WTC11 (cell line): ENCODE results near the gene U2AF1L4.

Experiments
- NR2C2 ChIP-seq: sonication (generic); formaldehyde crosslinking; IDR thresholded peaks from 2 replicates; pipeline ENCODE4 v1.8.0; 2022; ENCODE audit warnings: mild to moderate bottlenecking, missing genetic modification reagents
- USF2 ChIP-seq: sonication (generic); formaldehyde crosslinking; IDR thresholded peaks from 2 replicates; pipeline ENCODE4 v1.8.1; 2023; ENCODE audit warnings: mild to moderate bottlenecking, missing genetic modification reagents, moderate library complexity
- TF ChIP-seq, protein P1 (sequence below): fragments of 200-600 bp; IDR thresholded peaks from 2 replicates; pipeline ENCODE4 v1.8.0; 2022; ENCODE audit warnings: antibody characterized with exemption

- TF ChIP-seq, protein P1, sequence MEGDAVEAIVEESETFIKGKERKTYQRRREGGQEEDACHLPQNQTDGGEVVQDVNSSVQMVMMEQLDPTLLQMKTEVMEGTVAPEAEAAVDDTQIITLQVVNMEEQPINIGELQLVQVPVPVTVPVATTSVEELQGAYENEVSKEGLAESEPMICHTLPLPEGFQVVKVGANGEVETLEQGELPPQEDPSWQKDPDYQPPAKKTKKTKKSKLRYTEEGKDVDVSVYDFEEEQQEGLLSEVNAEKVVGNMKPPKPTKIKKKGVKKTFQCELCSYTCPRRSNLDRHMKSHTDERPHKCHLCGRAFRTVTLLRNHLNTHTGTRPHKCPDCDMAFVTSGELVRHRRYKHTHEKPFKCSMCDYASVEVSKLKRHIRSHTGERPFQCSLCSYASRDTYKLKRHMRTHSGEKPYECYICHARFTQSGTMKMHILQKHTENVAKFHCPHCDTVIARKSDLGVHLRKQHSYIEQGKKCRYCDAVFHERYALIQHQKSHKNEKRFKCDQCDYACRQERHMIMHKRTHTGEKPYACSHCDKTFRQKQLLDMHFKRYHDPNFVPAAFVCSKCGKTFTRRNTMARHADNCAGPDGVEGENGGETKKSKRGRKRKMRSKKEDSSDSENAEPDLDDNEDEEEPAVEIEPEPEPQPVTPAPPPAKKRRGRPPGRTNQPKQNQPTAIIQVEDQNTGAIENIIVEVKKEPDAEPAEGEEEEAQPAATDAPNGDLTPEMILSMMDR: no peak
- TF ChIP-seq NR2C2 (CRISPR knock-in tag) (no peak), USF2 (no peak)
Measured at GRCh38 chr19:35774274-35775045, 29.2 kb upstream of the U2AF1L4 start.
